HG03520 (cell line): ENCODE data around the gene CBX4.

ENCODE experiments used
- ATAC-seq: cut with Tn5 transposase; IDR thresholded peaks from one replicate; pipeline ENCODE4 v1.9.1; 2021; ENCODE audit warnings: mild to moderate bottlenecking, moderate library complexity; ENCODE audit not compliant: unreplicated experiment

CBX4 gene

GRCh38 chr17:79842656-79843473 lies 3.6 kb upstream of the CBX4 start:
- ATAC-seq, result no peak

DNA sequence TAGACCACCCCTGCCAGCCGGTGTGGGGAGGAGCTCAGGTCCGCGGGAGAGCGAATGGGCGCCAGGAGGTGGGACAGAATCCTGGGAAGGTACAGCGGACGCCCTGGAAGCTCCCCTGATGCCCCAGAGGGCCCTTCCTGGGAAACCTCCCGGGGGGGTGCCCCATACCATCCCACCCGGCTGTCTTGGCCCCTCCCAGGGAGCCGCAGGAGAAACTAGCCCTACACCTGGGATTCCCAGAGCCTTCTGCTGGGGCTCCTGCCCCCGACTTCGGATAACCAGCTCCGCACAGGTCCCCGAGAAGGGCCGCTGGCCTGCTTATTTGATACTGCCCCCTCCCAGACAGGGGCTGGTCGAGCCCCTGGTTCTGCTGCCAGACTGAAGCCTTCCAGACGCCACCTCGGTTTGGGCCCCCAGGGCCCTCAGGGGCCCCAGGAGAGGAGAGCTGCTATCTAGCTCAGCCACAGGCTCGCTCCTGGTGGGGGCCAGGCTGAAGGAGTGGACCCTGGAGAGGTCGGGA lies 3.0 kb upstream of the CBX4 start:
- no peak for ATAC-seq

- ATAC-seq, result no peak
Observed at GRCh38 chr17:79841369-79842135, 2.3 kb upstream of the CBX4 start.

DNA sequence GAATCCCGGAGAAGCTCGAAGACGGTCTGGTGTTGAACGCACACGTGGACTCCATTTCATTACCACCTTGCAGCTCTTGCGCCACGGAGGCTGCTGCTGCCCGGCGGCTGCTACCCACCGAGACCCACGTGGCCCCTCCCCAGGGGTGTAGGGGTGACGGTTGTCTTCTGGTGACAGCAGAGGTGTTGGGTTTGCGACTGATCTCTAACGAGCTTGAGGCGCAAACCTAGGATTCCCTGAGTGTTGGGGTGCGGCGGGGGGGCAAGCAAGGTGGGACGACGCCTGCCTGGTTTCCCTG lies 1.7 kb upstream of the CBX4 start:
- ATAC-seq, result no peak

GRCh38 chr17:79840269-79840988 lies 1.2 kb upstream of the CBX4 start:
- ATAC-seq, result no peak

- peak; percentile 16 for ATAC-seq
Observed at GRCh38 chr17:79838522-79839274, 542 bp downstream of the CBX4 start.

GRCh38 chr17:79837888-79838521 lies 1.2 kb downstream of the CBX4 start:
- ATAC-seq, result no peak

- no peak for ATAC-seq
Observed at GRCh38 chr17:79836972-79837887, 2.0 kb downstream of the CBX4 start.

DNA sequence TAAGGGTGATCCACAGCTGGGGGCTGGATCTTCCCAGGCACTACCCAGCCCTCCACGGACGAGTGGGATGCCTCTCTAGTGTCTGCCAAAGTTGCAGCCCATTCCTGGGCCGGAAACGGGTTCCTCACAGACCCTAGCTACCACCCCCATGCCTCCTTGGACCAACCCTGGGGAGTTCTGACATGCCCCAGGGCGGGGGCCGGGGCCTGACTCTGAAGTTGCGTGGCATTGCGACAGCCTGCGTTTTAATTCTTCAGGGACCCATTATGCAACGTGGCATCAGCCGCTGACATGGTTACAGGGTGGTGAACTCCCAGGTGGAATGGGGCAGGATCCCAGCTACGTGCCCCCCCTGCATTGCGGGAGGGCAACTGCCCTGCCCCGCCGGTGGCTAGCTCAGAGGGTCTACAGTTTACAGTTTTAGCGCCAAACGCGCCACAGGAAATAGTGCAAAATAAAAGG lies 2.7 kb downstream of the CBX4 start:
- no peak for ATAC-seq

DNA sequence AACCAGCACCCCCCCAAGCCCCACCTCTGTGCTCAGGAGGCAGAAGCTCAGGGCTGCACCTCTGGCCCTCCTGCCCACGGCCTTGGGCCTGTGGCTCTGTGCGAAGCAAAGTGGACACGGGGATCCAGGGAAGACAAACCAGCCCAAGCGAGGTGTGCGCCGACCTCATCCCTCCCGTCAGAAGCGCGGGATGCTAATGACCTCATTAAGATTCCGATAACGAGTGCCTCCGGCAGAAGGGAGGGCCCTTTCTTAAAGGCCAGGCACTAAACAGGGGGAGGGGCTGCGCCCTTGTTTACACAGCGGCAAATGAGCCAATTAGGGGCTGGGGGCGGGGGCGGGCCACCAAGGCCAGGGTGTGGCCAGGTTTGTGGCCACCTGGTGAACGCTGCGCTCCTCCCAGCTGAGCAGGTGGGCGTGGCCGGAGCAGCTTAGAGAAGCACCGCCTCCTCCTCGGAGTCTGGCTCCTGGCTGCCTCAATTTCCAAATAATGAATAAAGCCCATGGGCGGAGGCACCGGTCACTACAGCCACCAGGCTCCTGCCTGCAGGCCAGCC lies 3.2 kb downstream of the CBX4 start:
- ATAC-seq, result no peak

GRCh38 chr17:79835470-79835899 lies 3.8 kb downstream of the CBX4 start:
- ATAC-seq, result no peak

DNA sequence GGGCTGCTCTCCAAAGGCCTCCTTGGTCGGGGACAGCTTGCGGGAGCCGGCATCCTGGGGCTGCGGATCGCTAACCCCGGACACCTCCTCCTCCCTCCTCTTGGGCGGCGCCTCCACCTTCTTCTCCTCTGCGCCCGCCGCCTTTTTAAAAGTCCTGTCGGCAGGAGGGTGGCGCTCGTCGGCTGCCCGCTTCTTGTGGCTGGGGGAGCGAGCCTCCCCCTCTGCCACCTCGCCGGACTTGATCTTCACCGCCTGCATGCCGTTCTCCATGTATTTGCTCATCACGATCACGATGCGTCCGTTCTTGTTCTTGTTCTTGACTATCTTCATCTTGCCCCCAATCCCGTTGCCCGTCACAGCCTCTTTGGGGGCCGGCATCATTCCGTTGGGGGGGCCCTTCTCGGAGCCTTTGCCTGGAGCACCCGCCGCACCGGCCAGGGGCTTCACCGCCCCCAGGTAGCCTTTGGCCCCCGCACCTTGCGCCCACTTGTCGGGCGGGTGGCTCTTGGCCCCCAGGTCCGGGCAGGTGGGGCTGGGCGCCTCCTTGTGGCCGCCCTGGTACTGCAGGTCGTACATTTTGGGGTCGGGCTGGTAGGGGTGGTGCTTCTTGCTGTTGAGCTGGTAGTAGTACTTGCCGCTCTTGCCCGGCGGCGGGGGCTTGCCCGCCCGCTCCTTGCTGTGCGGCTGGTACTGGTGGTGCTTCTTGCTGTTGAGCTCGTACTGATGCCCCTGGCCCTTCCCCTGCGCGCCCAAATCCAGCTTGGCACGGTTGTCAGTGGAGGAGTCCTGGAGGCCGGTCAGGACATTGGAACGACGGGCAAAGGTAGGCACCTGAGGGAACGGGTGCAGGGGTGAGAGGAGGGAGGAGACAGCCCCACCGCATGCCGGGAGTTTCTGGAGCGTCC lies 4.4 kb downstream of the CBX4 start:
- ATAC-seq, result no peak

GRCh38 chr17:79833744-79834564 lies 5.3 kb downstream of the CBX4 start:
- no peak for ATAC-seq

GRCh38 chr17:79833110-79833450 lies 6.2 kb downstream of the CBX4 start:
- ATAC-seq, result no peak

DNA sequence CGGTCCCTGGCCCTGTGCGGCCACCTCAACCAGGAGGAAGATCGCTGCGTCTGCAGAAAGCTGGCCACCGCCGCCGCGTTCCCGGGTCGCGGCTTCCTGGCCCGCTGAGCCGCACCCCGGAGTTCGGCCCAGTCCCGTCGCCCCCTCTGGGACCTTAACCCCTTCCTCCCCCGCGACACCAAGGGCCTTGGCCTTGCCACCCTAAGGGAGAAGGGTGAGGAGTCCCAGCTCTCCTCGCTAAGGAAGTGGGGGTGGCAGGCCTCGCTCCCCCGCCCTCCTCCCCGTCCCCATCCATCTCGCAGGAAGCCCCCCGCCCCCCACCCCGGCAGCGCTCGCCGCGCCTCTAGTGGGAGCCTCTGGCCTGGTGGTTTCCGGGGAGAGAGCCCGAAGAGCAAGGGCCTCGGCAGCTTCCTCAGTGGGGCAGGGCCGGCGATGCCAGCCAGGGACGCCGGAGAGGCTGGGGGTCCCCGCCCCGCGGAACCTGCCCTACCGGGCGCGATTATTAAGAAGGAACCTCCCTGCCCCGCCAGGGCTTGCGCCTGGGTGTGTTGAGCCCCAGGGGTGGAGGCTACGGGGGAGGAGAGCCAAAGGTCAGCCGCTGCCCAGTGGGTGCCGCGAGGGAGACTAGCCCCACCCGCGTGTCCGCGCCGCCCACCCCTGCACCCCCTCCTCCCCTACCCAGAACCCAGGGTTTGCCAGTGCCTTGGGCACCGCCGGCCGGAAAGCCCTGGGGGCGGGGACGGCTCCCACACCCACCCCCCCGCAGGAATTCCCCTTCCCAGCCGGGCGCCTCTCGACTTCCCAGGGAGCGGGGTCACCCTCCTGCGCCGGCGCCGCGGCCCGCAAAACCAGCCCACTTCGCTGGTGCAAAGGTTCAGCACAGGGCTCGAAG lies 6.8 kb downstream of the CBX4 start:
- no peak for ATAC-seq
